KMS-11 (cell line): ENCODE data around the gene SPG21.

Experiments used
- H2AFZ ChIP-seq: fragments of 200-600 bp; sonication (generic); 2 replicates; pipeline ENCODE4 v1.6.1; 2016; ENCODE audit warnings: antibody characterized with exemption, mixed run types, low read depth
- H3K27ac ChIP-seq: fragments of 200-600 bp; sonication (generic); 2 replicates; pipeline ENCODE4 v1.6.1; 2016; ENCODE audit warnings: mild to moderate bottlenecking, mixed run types
- H3K27me3 ChIP-seq: fragments of 200-600 bp; sonication (generic); 2 replicates; pipeline ENCODE4 v1.6.1; 2017; ENCODE audit warnings: mild to moderate bottlenecking, low read depth, mixed run types, moderate library complexity; ENCODE audit not compliant: insufficient read depth
- H3K36me3 ChIP-seq: fragments of 200-600 bp; sonication (generic); 2 replicates; pipeline ENCODE4 v1.6.1; 2017; ENCODE audit warnings: mild to moderate bottlenecking, mixed run types; ENCODE audit not compliant: insufficient read depth
- H3K4me1 ChIP-seq: fragments of 200-600 bp; sonication (generic); 2 replicates; pipeline ENCODE4 v1.6.1; 2016; ENCODE audit warnings: mild to moderate bottlenecking, low read depth, mixed run types; ENCODE audit not compliant: poor library complexity, severe bottlenecking
- H3K4me2 ChIP-seq: fragments of 200-600 bp; sonication (generic); 2 replicates; pipeline ENCODE4 v1.7.0; 2016; ENCODE audit warnings: mild to moderate bottlenecking, mixed run types
- H3K4me3 ChIP-seq: fragments of 200-600 bp; sonication (generic); IDR thresholded peaks from 2 replicates; pipeline ENCODE4 v1.6.1; 2017; ENCODE audit warnings: low read depth, low read length, mixed read lengths; ENCODE audit not compliant: insufficient read depth
- H3K79me2 ChIP-seq: fragments of 200-600 bp; sonication (generic); 2 replicates; pipeline ENCODE4 v1.6.1; 2016; ENCODE audit warnings: low read depth, mixed run types; ENCODE audit not compliant: insufficient read depth
- H3K9ac ChIP-seq: fragments of 200-600 bp; sonication (generic); 2 replicates; pipeline ENCODE4 v1.6.1; 2016; ENCODE audit warnings: mild to moderate bottlenecking, mixed run types
- H4K20me1 ChIP-seq: fragments of 200-600 bp; sonication (generic); 2 replicates; pipeline ENCODE4 v1.6.1; 2016; ENCODE audit warnings: mild to moderate bottlenecking, mixed run types; ENCODE audit not compliant: insufficient read depth
- CTCF ChIP-seq: fragments of 200-600 bp; sonication (generic); conservative IDR thresholded peaks from 2 replicates; pipeline ENCODE4 v1.6.1; 2017; ENCODE audit warnings: low read depth, mild to moderate bottlenecking, antibody characterized with exemption, low read length, moderate library complexity, mixed read lengths

Gene SPG21

GRCh38 chr15:64943512-64944225, 46.0 kb downstream of the SPG21 start:
- H3K27ac ChIP-seq, result no peak overlapping the region
- no peaks in the 10 kb centered on the region for H3K79me2 ChIP-seq
- no peaks in the 10 kb centered on the region for H4K20me1 ChIP-seq
- H3K4me2 ChIP-seq, result no peak overlapping the region
- no peaks in the 10 kb centered on the region for H3K4me1 ChIP-seq
- H3K36me3 ChIP-seq, result no peaks in the 10 kb centered on the region
- no peak overlapping the region for H3K4me3 ChIP-seq
- no peak overlapping the region for H2AFZ ChIP-seq
- H3K9ac ChIP-seq, result no peak overlapping the region
- no peak for TF ChIP-seq CTCF
- H3K27me3 ChIP-seq, result no peaks in the 10 kb centered on the region

- H4K20me1 ChIP-seq, result no peaks in the 10 kb centered on the region
- H3K27me3 ChIP-seq, result no peaks in the 10 kb centered on the region
- no peaks in the 10 kb centered on the region for H3K4me1 ChIP-seq
- no peak overlapping the region for H3K4me2 ChIP-seq
- H3K79me2 ChIP-seq, result no peaks in the 10 kb centered on the region
- no peak overlapping the region for H3K4me3 ChIP-seq
- no peak overlapping the region for H3K9ac ChIP-seq
- H3K36me3 ChIP-seq, result no peaks in the 10 kb centered on the region
- no peak overlapping the region for H2AFZ ChIP-seq
- no peak overlapping the region for H3K27ac ChIP-seq
- no peak for TF ChIP-seq CTCF
Observed at GRCh38 chr15:64942356-64942755, 47.4 kb downstream of the SPG21 start.

GRCh38 chr15:64938192-64938591, 51.5 kb downstream of the SPG21 start:
- no peak for TF ChIP-seq CTCF
- Histone ChIP-seq H3K36me3 (no peaks in the 10 kb centered on the region), H3K27ac (no peak overlapping the region), H2AFZ (no peak overlapping the region), H3K4me2 (no peak overlapping the region), H3K4me3 (no peak overlapping the region), H3K79me2 (no peaks in the 10 kb centered on the region), H3K9ac (no peak overlapping the region), H3K4me1 (no peaks in the 10 kb centered on the region), H3K27me3 (no peaks in the 10 kb centered on the region), H4K20me1 (no peaks in the 10 kb centered on the region)

- Histone ChIP-seq H3K9ac (no peak overlapping the region), H3K79me2 (no peaks in the 10 kb centered on the region), H3K4me1 (peaks cover 34% of the 10 kb centered on the region), H3K27ac (no peak overlapping the region), H3K27me3 (no peaks in the 10 kb centered on the region), H3K4me3 (no peak overlapping the region), H3K4me2 (no peak overlapping the region), H3K36me3 (no peaks in the 10 kb centered on the region), H2AFZ (no peak overlapping the region), H4K20me1 (no peaks in the 10 kb centered on the region)
- TF ChIP-seq CTCF, result no peak
Observed at GRCh38 chr15:64934023-64934422, 55.7 kb downstream of the SPG21 start.
